HG03108 (cell line): ENCODE measurements around the gene BAIAP2.

Experiments
- ATAC-seq: cut with Tn5 transposase; IDR thresholded peaks from one replicate; pipeline ENCODE4 v1.9.1; 2021; ENCODE audit warnings: moderate library complexity; ENCODE audit not compliant: unreplicated experiment

Gene BAIAP2

GRCh38 chr17:81121841-81122733 is 87.1 kb downstream of the BAIAP2 start:
- no peak for ATAC-seq

GRCh38 chr17:81123052-81124048 is 88.4 kb downstream of the BAIAP2 start:
- ATAC-seq = no peak

DNA sequence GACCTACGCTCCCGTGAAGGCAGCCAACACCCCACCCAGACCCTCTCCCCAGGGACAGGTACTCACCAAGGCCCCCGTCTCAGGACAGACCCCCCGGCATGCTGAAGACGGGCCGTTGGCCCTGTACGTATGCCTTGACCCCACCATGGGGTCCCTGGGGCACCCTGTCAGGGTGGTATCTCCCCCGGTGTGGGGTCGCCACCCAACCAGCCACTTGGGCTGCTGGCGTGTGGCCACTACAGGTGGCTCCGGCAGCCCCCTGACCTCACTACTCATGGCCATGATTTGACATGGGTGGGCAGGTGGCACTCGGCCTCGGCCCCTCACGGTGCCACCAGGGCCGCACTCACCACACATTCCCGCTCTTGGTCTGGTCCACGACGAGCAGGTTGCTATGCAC is 89.4 kb downstream of the BAIAP2 start:
- ATAC-seq = no peak

DNA sequence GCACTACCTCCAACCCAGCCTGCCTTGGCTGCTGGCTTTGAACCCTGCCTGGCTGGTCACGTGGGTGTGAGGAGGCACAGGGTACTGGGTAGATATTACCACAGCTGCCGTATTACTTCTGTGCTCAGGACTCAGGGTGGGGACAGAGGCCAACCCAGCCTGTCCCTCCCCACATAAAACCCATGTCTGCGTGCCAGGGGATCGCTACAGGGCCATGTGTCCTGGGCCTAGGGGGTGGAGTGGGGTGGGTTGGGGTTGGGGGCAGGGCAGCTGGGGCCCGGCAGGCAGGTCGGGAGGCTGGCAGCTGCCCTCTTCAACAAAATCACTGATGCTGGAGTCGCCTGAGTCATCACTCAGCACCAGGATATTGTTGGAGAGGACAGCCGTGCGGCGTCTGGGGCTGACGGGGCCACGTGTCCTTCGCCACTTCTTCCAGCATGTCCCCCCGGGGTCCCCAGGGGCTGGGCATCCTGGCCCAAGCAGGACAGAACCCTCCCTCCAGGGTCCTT is 90.7 kb downstream of the BAIAP2 start:
- ATAC-seq = no peak

- no peak for ATAC-seq
Measured at GRCh38 chr17:81126281-81127132, 91.6 kb downstream of the BAIAP2 start.

GRCh38 chr17:81127133-81127455 is 92.1 kb downstream of the BAIAP2 start:
- ATAC-seq = no peak

- no peak for ATAC-seq
Measured at GRCh38 chr17:81127526-81128177, 92.7 kb downstream of the BAIAP2 start.

GRCh38 chr17:81128338-81128737 is 93.4 kb downstream of the BAIAP2 start:
- no peak for ATAC-seq

DNA sequence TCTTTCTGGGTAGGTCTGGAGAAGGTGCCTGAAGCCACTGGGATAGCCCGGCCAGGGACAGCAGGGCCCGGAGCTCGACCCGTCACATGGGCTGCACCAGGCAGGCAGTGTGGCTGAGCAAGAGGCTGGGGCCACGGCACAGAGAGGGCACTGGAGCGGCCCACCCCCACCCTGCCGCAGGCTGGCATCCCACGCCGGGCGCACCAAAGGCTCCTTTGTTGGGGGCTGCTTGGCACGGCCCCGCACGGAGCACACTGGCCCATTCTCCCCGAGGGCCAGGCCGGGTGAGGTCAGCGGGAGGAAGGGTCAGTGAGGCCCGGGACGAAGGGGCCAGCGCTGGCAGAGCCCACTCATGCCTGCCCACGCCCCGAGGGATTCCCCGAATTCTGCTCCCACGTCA is 93.8 kb downstream of the BAIAP2 start:
- ATAC-seq = no peak

- ATAC-seq = no peak
Measured at GRCh38 chr17:81129289-81129688, 94.3 kb downstream of the BAIAP2 start.

GRCh38 chr17:81129711-81130367 is 94.9 kb downstream of the BAIAP2 start:
- no peak for ATAC-seq

- ATAC-seq = no peak
Measured at GRCh38 chr17:81130385-81131361, 95.7 kb downstream of the BAIAP2 start.

GRCh38 chr17:81131486-81132196 is 96.7 kb downstream of the BAIAP2 start:
- ATAC-seq = no peak

GRCh38 chr17:81132197-81132540 is 97.2 kb downstream of the BAIAP2 start:
- ATAC-seq = no peak

- ATAC-seq = no peak
Measured at GRCh38 chr17:81132770-81133723, 98.1 kb downstream of the BAIAP2 start.

GRCh38 chr17:81134064-81134781 is 99.3 kb downstream of the BAIAP2 start:
- ATAC-seq = no peak
